NCI-H345 (cell line): ENCODE data around the gene TMCC2.
A peak's percentile ranks its signal among the peaks of the same experiment; 100 is the strongest.

ENCODE experiments used
- DNase-seq: peaks from one replicate; lab custom pipeline; 2025; lab: John Stamatoyannopoulos, UW

TMCC2 gene

DNA sequence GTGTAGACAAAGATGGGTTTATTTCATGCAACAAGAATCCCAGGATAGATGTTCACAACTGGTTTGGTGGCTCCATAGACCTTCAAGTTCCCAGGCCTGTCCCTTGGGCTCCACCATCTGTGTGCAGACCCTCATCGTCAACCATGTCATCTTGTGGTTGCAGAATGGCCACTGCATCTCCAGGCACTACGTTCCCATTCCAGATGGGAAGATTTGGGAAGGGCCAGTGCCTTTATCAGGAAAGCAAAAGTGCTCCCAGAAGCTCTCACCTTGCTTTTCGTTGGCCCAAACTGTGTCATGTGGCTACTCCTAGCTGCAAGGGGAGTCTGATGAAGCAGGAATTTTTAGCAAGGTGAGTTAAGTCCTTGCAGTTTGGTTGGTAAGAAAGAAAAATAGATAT, 12.8 kb downstream of the TMCC2 start:
- no peak for DNase-seq

DNA sequence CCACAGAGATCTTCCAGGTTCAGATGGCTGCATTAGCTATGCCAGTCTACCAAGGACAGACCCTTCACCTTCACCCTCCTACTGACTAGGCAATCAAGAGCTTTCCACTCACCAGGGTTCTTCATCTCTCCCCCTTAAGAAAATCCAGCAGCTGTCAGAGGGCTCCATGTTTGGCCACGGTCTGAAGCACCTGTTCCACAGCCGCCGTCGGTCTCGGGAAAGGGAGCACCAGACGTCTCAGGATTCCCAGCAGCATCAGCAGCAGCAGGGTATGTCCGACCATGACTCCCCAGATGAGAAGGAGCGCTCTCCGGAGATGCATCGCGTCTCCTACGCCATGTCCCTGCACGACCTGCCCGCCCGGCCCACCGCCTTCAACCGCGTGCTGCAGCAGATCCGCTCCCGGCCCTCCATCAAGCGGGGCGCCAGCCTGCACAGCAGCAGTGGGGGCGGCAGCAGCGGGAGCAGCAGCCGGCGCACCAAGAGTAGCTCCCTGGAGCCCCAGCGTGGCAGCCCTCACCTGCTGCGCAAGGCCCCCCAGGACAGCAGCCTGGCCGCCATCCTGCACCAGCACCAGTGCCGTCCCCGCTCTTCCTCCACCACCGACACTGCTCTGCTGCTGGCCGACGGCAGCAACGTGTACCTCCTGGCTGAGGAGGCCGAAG, 13.8 kb downstream of the TMCC2 start:
- DNase-seq, result no peak

DNA sequence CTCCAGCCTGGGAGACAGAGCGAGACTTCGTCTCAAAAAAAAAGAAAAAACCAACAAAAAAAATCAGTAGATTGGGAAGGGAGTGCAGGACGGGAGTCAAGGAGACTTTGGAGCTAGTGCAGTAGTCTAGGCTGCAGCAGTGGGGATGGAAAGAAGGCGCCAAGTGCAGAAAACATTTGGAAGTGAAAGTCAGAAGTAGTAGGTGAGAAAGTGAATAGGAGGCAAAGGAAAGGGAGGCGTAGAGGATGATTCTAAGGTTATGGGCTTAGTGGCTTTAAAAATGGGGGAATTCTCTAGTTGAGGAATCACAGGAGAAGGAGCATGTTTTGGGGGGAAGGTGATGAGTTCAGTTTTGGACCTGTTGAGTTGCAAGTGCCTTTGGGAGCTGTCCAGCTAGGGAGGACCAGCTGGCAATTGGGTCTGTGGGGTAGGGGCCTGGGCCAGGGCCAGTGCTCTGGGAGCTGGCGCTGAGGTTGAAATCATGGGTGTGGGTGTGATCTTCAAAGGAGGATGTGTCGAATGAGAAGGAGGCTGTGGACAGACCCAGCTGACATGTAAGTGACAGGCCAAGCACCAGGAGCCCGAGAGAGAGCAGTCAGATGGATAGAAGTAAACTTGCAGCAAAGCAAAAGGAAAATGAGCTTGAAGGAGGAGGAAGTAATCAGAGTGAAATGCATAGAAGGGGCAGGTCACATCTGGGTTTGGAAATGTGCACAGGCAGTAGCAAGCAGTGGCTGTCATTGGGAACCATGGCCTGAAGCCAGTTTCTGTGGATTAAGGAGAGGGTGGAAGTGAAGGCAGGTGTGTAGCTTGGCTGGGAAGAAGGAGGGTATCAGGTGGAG, 15.8 kb downstream of the TMCC2 start:
- DNase-seq, result no peak

DNA sequence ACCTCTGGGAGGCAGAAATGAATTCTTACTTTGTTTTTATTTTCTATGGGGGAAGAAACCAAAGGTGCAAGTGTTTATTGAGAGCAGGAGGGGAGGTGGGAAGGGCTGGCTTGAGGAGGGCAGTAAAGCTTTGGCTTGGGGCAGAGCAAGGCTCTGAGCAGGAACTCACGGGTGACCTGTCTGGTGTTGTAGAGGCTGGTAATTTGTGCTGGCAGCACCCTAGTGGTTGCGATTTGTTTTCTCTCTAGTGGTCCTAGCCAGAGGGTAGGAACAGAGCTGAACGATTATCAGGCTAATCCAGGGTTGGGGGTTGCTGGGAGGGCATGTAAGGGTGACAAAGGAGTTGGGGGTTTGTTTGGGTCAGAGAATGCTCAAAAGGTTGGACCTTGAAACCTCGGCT, 16.6 kb downstream of the TMCC2 start:
- DNase-seq, result no peak

DNA sequence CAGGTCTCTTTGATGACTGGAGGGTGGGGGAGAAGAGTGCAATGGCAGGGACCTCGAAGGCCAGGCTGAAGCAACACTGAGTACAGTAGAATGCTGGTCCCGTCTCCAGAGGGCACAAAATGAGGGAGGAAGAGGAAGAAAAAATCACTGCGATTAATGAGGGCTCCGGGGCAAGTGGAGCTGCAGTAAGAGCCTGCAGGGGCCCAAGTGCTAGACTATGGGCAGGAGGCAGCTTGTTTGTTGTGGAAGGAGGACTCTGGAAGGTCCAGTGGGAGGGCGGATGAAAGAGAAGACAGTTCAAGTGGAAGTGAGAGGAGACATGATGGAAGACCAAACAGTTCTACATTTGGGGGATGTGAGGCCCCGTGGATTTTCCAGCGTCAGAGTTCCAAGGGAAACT, 17.4 kb downstream of the TMCC2 start:
- no peak for DNase-seq

DNA sequence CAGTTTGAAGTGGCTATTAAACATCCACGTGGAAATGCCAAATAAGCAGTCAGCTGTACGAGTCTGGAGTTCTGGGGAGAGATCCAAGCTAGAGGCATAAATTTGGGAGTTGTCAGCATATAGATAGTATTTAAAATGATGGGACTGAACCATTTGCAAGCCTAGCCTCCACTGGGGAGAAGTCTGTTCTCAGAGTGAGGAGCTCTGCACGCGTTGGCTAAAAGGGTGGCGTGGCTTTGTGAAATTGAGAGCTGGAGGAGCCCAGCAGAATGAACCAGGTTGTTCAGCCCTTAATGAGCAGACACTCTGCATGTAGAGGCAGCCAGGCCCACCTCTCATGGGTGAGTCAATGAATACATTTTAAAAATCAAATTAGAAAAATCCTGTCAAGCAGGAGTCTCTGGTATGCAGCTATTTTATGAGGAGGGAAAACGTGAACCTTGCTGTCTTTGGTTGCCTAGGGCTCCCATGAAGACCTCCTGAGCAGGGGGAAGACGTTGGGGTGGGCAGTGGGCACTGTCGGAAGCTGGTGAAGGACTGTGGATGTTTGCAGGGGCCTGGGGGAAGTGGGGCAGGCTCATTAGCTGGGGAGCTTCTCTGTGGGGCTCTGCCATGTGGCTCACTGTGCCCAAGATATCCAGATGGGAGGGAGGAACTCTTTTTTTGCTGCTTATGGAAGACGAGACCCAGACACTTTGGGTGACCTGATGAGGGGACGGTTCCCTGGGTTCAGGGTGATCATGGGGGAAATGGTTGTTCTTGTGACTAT, 18.8 kb downstream of the TMCC2 start:
- DNase-seq, result no peak

DNA sequence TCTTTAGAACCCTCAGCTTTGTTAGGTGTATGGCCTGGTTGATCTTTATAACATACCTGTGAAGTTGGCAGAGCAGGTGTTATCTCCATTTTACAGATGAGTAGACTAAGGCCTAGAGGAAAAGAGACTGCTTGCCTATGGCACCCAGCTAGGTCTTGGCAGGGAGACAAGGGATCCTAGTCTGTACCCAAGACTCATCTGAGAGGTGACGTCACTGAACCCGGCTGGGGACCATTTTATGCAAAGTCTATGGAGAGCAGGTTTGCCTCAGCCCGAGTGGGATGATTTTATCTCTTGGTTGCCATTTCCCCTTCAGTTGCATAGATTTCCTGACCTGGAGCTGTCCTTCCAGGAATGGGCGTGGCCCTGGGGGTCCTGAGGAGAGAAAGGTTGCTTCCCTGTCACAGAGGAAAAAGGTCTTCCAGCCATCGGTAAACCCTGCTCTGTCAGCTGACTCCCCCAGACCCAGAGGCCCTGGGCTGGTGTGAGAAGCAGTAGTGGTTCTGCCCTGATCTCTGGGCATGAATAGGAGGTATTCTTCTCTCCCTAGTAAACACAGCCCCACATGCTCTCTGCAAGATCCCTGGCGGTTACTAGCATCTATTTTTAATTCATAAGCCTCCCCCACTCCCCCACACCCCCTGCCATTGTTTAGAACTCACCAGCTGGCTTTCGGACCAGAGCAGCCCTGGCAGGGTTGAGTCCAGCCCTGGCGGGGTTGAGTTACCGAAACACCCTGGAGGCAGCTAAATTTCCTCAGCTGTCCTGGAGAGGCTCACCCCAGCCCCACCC, 19.6 kb downstream of the TMCC2 start:
- no peak for DNase-seq

DNA sequence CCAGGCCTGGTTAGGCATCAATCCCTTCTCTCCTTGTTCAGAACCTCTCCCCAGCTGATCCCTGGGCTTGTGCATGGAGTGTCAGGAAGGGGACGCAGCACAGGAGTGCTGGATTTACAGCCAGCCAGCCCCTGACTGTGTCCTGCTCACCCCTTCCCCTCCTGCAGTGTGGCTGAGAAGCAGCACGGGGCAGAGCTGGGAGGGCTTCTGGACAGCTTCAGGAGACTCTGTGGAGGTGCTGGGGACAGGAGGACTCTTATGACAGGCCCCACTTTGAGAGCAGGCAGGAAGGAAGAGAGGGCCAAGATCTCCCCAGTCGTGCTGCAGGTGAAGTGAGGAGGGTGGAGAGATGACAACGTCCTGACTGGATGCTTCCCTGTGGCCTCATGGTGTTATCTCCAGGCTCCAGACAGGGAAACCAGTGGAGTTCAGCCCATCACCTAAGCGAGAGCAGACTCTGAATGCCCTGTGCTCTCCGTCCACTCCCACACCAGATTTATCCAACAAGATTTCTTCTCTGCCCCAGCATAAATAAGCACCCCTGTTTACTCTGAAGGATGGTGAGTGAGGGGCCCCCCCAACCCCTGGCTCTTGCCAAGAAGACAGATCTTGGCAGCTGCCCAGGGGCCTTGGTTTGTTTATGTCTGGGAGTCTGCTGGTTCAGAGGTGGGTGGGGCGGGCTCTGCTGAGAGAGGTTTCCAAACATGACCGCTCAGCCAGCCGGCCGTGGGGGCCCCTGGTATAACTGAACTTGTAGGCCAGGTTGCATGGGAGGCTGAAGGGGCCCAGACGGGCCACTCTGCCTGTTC, 21.3 kb downstream of the TMCC2 start:
- DNase-seq, result no peak

DNA sequence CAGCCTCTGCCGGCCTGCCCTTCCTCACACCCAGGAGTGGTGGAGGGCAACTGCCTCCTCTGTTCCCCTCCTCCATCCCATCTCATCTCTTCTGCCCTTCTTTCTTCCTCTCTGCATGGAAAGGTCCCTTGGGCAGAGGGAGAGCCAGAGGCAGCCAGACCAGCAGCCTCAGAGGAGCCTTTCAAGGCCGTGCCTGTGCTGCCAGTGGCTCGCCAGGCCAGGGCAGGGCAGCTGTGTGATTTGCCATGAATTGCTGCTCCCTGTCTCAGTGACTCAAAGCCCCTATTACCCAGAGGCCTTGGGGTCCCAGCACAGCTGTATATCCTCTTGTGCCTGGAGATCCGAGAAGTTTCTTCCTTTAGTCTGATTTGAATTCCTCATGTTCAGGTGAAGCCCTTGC, 21.9 kb downstream of the TMCC2 start:
- no peak for DNase-seq

DNA sequence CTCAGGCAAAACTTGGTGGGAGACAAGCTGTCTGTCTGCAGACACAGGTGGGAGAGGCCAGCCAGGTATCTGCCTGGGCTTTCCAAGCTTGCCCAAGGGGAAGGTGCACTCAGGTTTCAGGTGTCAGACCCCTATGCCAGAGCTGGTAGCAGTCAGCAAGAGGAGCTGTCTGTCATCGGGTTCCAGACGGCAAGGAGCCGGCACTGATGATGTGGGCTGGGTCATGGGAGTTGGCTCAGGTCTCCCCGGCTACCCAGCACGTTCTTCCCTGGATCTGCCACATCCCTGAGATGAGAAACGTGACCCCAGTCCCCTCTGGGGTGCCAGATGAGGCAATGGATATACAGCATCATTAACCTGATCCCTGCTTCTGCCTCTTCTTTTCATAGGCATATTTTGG, 23.0 kb downstream of the TMCC2 start:
- DNase-seq, result no peak

DNA sequence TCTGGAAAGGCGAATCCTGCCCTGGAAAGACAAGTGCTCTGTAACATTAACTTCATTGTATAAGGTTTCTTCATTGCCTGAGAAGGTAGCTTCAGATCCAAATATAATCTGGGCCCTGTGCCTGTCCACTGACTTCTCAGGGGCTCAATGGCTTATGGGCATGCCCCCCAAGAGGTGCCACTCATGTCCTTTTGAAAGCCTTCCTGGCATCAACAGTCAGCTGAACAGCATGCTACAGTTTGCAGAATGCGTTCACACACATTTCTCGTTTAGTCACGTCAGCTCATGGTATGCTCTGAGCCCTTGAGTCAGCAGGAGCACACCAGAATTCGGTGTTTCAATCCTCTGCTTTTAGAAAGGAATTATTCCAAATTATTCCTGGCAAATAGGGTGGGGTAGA, 23.8 kb downstream of the TMCC2 start:
- no peak for DNase-seq

DNA sequence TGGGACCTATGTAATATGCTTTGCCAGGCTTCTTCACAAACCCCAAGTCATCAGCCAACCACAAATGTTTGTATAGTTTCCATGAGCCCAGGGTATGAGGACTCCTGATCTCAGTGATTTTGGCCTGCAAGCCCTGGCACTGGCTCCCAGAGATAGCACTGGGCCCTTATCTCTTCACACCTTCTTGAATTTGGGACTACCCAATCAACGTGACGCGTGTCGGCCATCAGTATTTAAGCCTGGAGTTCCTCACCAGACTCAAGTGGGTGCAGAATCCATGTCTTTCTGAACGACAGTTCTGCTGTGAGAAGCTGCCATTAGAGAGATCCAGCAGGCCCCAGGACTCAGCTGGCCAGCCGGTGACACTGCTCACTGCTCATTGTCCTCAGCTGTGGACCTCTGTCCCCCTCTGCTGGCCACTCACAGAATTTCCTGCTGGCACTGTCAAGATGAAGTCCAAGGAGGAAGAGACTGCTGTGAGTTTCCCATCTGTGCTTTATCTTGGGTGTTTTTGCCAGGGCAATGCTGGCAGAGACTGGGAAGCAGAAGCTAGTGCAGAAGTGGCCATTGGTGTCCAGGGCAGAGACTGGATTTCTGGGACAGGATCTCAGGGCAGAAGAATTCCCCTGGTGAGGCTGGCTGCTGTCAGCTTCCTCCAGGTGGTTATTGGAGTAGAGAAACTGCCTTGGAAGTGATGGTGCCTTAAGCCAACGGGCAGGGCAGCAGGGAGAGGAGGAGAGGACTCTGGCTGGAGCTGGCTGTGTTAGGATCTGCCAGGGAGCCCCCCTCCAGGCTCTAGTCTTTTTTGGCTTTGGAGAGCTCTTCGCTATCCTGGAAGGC, 28.4 kb downstream of the TMCC2 start:
- DNase-seq, result peak; percentile 73

DNA sequence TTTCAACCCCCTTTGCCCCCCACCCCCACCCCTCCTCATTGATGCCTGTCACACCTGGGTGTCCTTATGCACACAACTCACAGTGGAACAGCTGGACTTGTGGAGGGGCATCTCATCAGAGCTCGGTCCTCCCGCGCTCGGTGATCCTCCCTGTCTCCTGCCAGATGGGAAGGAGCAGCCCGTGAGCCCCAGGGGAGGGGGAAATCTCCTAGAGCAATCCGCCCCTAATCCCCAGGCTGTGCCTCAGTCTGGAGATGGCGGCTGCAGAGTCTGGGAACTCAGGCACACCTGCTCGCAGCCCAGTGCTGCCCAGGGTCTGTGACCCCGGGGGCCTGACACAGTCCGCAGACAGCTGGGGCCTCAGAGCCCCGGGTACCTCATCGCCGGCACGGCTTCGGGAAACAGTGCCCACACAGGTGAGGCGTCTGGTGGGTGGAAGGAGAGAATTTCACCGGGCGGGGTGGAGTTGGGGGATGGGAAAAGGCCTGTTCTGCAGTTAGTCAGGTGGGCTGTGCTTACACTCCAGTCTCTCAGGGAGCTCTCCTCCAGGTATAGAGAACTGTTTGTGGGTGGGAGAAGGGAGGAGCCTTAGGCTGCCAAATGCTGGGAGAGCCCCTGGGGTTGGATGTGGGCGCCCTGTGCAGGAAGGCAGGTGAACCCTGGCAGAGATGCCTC, 29.3 kb downstream of the TMCC2 start:
- no peak for DNase-seq

DNA sequence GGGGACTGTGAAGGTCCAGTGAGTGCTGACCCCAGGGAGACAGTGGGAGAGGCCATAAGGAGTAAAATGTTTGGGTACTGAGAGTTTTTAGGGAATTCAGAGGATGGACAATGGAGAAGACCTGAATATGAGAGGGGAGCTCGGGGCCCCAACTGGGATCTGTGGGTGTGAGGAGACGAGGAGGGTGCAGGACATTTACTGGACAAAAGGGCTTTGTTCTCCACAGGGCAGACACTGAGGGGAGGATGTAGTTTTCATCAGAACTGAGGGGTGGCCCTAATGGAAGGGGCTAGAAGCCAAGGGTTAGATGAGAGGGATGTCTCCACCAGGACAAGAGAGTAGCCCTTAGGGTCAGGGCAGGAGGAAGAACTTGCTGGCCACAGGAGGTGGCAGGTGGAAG, 30.0 kb downstream of the TMCC2 start:
- DNase-seq, result no peak

DNA sequence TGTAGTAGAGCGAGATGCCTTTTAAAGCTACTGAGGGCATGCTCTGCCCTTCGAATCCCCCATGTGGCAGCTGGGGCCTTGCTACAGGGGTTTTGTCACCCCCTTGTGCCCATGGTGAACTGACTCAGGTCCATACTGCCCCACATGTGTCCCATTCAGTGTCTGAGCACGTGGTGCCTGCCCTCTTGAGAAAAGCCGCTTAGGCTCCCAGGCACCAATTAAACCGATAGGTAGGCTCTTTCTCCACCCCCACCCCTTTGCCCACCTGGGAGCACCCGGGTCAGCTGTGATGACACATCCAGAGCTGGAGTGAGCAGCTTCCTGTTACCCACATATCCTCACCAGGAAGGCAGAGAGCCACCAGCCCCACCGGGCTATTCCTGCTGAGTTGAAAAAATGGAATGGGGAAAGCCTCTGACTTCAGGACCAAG, 30.5 kb downstream of the TMCC2 start:
- no peak for DNase-seq

DNA sequence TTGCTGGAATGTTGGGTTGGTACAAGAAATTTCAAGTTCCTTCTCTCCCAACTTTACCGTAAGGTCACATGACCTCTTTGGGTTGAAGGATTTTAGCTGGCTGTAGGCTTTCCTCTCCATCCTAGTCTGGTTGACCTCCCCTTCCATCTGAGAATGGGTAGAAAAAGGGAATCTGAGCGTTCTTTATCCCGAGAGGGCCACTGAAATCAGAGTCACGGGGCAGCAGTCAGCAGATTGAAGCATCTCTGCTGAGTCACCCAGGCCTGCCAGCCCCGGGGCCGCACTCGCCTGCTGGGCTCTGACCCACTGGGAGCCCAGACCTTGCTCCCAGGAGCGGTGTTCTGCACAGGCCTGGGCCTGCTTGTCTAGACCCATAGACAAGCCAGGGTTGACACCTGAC, 31.0 kb downstream of the TMCC2 start:
- no peak for DNase-seq

DNA sequence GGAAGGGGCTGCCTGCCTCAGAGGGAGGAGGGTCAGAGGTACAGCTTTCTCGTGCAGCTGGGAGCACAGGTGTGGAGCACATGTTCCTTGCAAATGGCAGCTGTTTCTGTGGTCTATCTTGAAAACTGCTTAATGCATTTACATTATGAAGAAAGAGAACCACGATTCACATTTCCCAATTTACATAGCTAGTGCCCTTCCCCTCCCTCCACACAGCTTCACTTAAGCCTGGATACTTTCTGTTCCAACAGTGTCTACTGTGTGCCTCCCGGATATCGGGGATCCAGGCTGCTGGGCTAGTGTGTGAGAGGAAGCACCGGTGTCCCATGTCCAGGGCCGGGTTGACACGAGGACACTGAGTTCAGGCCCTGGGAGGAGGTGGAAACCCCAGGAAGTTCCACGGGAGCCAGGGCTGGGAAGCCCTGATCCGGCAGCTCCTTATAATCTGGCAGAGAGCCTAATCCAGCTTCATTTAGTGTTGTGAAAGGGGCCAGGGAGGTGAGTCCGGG, 31.6 kb downstream of the TMCC2 start:
- DNase-seq, result no peak

DNA sequence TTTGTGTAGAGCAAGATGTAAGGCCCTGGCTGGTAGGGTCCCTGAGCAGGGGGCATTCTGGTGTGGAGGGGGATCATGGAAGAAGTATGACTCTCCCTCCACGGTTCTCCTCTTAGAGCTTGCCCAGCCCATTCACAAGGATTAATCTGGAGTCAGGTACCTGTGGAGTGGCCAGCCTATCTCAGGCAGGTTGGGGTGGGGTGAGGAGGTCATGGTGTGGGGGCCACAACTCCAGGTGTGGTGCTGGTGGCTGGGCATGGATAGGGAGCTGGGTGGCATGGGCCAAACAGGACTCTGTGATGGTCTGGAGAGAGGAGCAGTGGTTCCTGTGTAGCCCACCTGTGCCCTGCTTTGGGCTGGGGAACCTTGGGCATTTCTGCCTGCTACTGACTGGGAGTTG, 32.3 kb downstream of the TMCC2 start:
- DNase-seq, result no peak

DNA sequence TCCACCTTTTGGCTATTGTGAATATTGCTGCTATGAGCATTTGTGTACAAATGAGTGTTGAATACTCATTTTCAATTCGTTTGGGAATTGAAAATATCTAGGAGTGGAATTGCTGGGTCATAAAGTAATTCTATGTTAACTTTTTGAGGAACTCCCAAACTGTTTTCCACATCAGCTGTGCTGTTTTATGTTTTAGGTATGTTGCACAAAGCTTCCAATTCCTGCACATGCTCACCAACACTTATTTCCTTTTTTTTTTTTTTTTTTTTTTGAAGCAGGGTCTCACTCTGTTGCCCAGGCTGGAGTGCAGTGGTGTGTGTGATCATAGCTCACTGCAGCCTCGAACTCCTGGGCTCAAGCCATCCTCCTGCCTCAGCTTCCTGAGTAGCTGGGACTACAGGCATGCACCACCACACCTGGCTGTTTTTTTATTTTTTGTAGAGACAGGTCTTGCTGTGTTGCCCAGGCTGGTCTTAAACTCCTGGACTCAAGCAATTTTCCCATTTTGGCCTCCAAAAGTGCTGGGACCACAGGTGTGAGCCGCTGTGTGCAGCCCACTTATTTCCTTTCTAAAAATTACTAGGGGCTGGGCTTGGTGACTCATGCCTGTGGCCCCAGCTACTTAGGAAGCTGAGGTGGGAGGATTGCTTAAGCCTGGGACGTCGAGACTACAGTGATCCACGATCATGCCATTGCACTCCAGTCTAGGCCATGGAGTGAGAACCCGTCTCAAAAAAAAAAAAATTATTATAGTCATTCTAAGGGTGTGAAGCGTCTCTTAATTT, 33.4 kb downstream of the TMCC2 start:
- no peak for DNase-seq
